Trophoblast cell (in vitro differentiated cells and primary cell): ENCODE data around the gene CLPTM1L.

ENCODE experiments used
- DNase-seq, 2 donors: peaks; one replicate each; pipeline ENCODE4 v3.0.0-alpha.2; 2016
- H2AFZ ChIP-seq: 2 replicates; pipeline ENCODE4 v1.6.1; 2013; ENCODE audit warnings: low read length, moderate library complexity, mild to moderate bottlenecking; ENCODE audit not compliant: insufficient read depth, poor library complexity
- H2AK5ac ChIP-seq: 2 replicates; pipeline ENCODE4 v1.6.1; 2013; ENCODE audit warnings: mild to moderate bottlenecking, low read length
- H2BK120ac ChIP-seq: 2 replicates; pipeline ENCODE4 v1.6.1; 2013; ENCODE audit warnings: low read length, mild to moderate bottlenecking, moderate library complexity; ENCODE audit not compliant: insufficient read depth, poor library complexity
- H2BK12ac ChIP-seq: 2 replicates; pipeline ENCODE4 v1.6.1; 2013; ENCODE audit warnings: mild to moderate bottlenecking, low read length, moderate library complexity
- H2BK5ac ChIP-seq: 2 replicates; pipeline ENCODE4 v1.6.1; 2013; ENCODE audit warnings: low read length, low read depth, moderate library complexity, mild to moderate bottlenecking; ENCODE audit not compliant: poor library complexity
- H3K14ac ChIP-seq: 2 replicates; pipeline ENCODE4 v1.6.1; 2013; ENCODE audit warnings: mild to moderate bottlenecking, low read length
- H3K18ac ChIP-seq: 2 replicates; pipeline ENCODE4 v1.6.1; 2013; ENCODE audit warnings: mild to moderate bottlenecking, low read length
- H3K23ac ChIP-seq: 2 replicates; pipeline ENCODE4 v1.6.1; 2013; ENCODE audit warnings: low read length
- H3K27ac ChIP-seq: 2 replicates; pipeline ENCODE4 v1.5.1; 2013; ENCODE audit warnings: low read depth, mild to moderate bottlenecking, inconsistent platforms, low read length, moderate library complexity
- H3K27me3 ChIP-seq: 2 replicates; pipeline ENCODE4 v1.6.1; 2013; ENCODE audit warnings: inconsistent platforms, mild to moderate bottlenecking, low read length, moderate library complexity; ENCODE audit not compliant: insufficient read depth
- H3K36me3 ChIP-seq, 2 experiments: 1 replicate in 1 of 2; 2 replicates in 1 of 2; pipeline ENCODE4 v1.6.1; 2013; ENCODE audit warnings: low read length in 2 of 2, mild to moderate bottlenecking in 2 of 2, moderate library complexity in 1 of 2; ENCODE audit not compliant: insufficient read depth in 2 of 2, control insufficient read depth in 1 of 2
- H3K4ac ChIP-seq: 2 replicates; pipeline ENCODE4 v1.6.1; 2013; ENCODE audit warnings: low read depth, mild to moderate bottlenecking, low read length, moderate library complexity
- H3K4me1 ChIP-seq, 2 experiments: 1 replicate in 1 of 2; 2 replicates in 1 of 2; pipeline ENCODE4 v1.6.1; 2013; ENCODE audit warnings: low read length in 2 of 2, mild to moderate bottlenecking in 2 of 2, moderate library complexity in 1 of 2; ENCODE audit not compliant: insufficient read depth in 2 of 2, control insufficient read depth in 1 of 2
- H3K4me2 ChIP-seq: 2 replicates; pipeline ENCODE4 v1.6.1; 2013; ENCODE audit warnings: inconsistent platforms, mild to moderate bottlenecking, low read length, moderate library complexity
- H3K4me3 ChIP-seq: 2 replicates; pipeline ENCODE4 v1.5.1; 2013; ENCODE audit warnings: mild to moderate bottlenecking, low read depth, low read length, inconsistent platforms
- H3K79me1 ChIP-seq: one replicate; pipeline ENCODE4 v1.6.1; 2013; ENCODE audit warnings: low read length
- H3K79me2 ChIP-seq: 2 replicates; pipeline ENCODE4 v1.6.1; 2013; ENCODE audit warnings: low read length, mild to moderate bottlenecking; ENCODE audit not compliant: control insufficient read depth, insufficient read depth, poor library complexity
- H3K9ac ChIP-seq: 2 replicates; pipeline ENCODE4 v1.6.1; 2013; ENCODE audit warnings: mild to moderate bottlenecking, low read length
- H3K9me3 ChIP-seq: 2 replicates; pipeline ENCODE4 v1.6.1; 2013; ENCODE audit warnings: low read depth, mild to moderate bottlenecking, control low read depth, inconsistent platforms, low read length; ENCODE audit not compliant: insufficient read depth
- H4K12ac ChIP-seq: 2 replicates; pipeline ENCODE4 v1.6.1; 2013; ENCODE audit warnings: low read depth, mild to moderate bottlenecking, low read length, moderate library complexity
- H4K8ac ChIP-seq: 2 replicates; pipeline ENCODE4 v1.6.1; 2013; ENCODE audit warnings: low read depth, mild to moderate bottlenecking, low read length, moderate library complexity
- H4K91ac ChIP-seq: one replicate; pipeline ENCODE4 v1.6.1; 2013; ENCODE audit warnings: low read depth, mild to moderate bottlenecking, low read length, moderate library complexity
- WGBS: extraction: QIAGEN DNeasy Blood & Tissue Kit; methylation state at CpG from one replicate; pipeline ENCODE4 v1.1.7; 2013; ENCODE audit warnings: missing lambda C conversion rate; ENCODE audit not compliant: insufficient read length, insufficient coverage; ENCODE audit errors: extremely low coverage; 5-methylcytosine and 5-hydroxymethylcytosine counted together

CLPTM1L gene

GRCh38 chr5:1381370-1382247 lies 36.7 kb upstream of the CLPTM1L start:
- H4K12ac ChIP-seq = no peak overlapping the region
- WGBS = no CpG with 5 or more reads among the region's 25 CpGs

GRCh38 chr5:1380910-1381309 lies 36.0 kb upstream of the CLPTM1L start:
- no CpG with 5 or more reads among the region's 12 CpGs for WGBS
- Histone ChIP-seq H2BK12ac (no peak overlapping the region), H2BK120ac (no peak overlapping the region), H3K27me3 (peaks cover 8% of the 10 kb centered on the region), H4K8ac (no peak overlapping the region), H3K14ac (no peak overlapping the region), H3K9me3 (peaks cover 16% of the 10 kb centered on the region), H3K79me1 (no peaks in the 10 kb centered on the region), H3K9ac (no peak overlapping the region), H4K91ac (no peak overlapping the region), H3K23ac (no peak overlapping the region), H3K27ac (no peak overlapping the region), H3K79me2 (no peaks in the 10 kb centered on the region), H3K4me2 (no peak overlapping the region), H3K4me1 (peaks cover 0 to 5% of the 10 kb centered on the region in 2 experiments), H3K18ac (no peak overlapping the region), H4K12ac (no peak overlapping the region), H3K36me3 (no peaks in the 10 kb centered on the region), H2AFZ (no peak overlapping the region), H2BK5ac (no peak overlapping the region), H2AK5ac (no peak overlapping the region), H3K4ac (no peak overlapping the region), H3K4me3 (no peak overlapping the region)
- no peak for DNase-seq

More at GRCh38 chr5:1381370-1382247, 36.7 kb upstream of the CLPTM1L start:
- Histone ChIP-seq H3K14ac (no peak overlapping the region), H3K4me3 (peak overlapping the region; percentile 38), H3K18ac (no peak overlapping the region), H2BK12ac (no peak overlapping the region), H3K23ac (no peak overlapping the region), H3K27ac (no peak overlapping the region), H3K36me3 (no peaks in the 10 kb centered on the region), H2AFZ (no peak overlapping the region), H3K4ac (no peak overlapping the region), H2AK5ac (no peak overlapping the region), H3K4me1 (peaks cover 0 to 11% of the 10 kb centered on the region in 2 experiments), H2BK120ac (no peak overlapping the region), H3K79me1 (peaks cover 2% of the 10 kb centered on the region), H3K4me2 (no peak overlapping the region), H2BK5ac (no peak overlapping the region), H3K79me2 (no peaks in the 10 kb centered on the region), H3K9ac (no peak overlapping the region), H4K8ac (no peak overlapping the region), H3K9me3 (peaks cover 16% of the 10 kb centered on the region), H3K27me3 (peaks cover 15% of the 10 kb centered on the region), H4K91ac (no peak overlapping the region)
- DNase-seq = no peak

GRCh38 chr5:1380011-1380817 lies 35.3 kb upstream of the CLPTM1L start:
- no peak overlapping the region for H3K9ac ChIP-seq
- no peak overlapping the region for H3K4me2 ChIP-seq
- peaks cover 8% of the 10 kb centered on the region for H3K27me3 ChIP-seq
- no CpG with 5 or more reads among the region's 34 CpGs for WGBS
- H4K12ac ChIP-seq = no peak overlapping the region
- peak in 1 of 2 donors; percentile 33 for DNase-seq
- H3K27ac ChIP-seq = no peak overlapping the region
- no peak overlapping the region for H2BK120ac ChIP-seq
- H2BK5ac ChIP-seq = no peak overlapping the region
- H3K9me3 ChIP-seq = peaks cover 16% of the 10 kb centered on the region
- H3K79me1 ChIP-seq = no peaks in the 10 kb centered on the region
- H4K8ac ChIP-seq = no peak overlapping the region
- H3K79me2 ChIP-seq = no peaks in the 10 kb centered on the region
- H3K4ac ChIP-seq = no peak overlapping the region
- H2BK12ac ChIP-seq = no peak overlapping the region
- no peak overlapping the region for H3K14ac ChIP-seq
- H3K4me3 ChIP-seq = no peak overlapping the region
- H3K4me1 ChIP-seq = no peaks in the 10 kb centered on the region
- no peak overlapping the region for H3K23ac ChIP-seq
- H3K18ac ChIP-seq = no peak overlapping the region
- no peak overlapping the region for H2AFZ ChIP-seq
- no peak overlapping the region for H4K91ac ChIP-seq
- H2AK5ac ChIP-seq = no peak overlapping the region
- no peaks in the 10 kb centered on the region for H3K36me3 ChIP-seq

GRCh38 chr5:1378866-1379659 lies 34.2 kb upstream of the CLPTM1L start:
- Histone ChIP-seq H3K14ac (no peak overlapping the region), H3K4me2 (no peak overlapping the region), H4K12ac (no peak overlapping the region), H2BK5ac (no peak overlapping the region), H3K9ac (peak overlapping the region; percentile 20), H3K9me3 (peaks cover 17% of the 10 kb centered on the region), H3K27ac (no peak overlapping the region), H3K4me1 (no peaks in the 10 kb centered on the region), H2AFZ (no peak overlapping the region), H4K91ac (no peak overlapping the region), H2BK12ac (no peak overlapping the region), H3K4me3 (peak overlapping the region; percentile 57), H2BK120ac (no peak overlapping the region), H2AK5ac (no peak overlapping the region), H4K8ac (no peak overlapping the region), H3K79me2 (no peaks in the 10 kb centered on the region), H3K4ac (no peak overlapping the region), H3K79me1 (no peaks in the 10 kb centered on the region), H3K18ac (no peak overlapping the region), H3K23ac (no peak overlapping the region), H3K36me3 (no peaks in the 10 kb centered on the region), H3K27me3 (peaks cover 8% of the 10 kb centered on the region)
- DNase-seq = no peak
- WGBS = no CpG with 5 or more reads among the region's 24 CpGs
